HepG2 (cell line): ENCODE data around the gene CMTM4.

Experiments used
- CBX2 ChIP-seq, 2 experiments: fragments of 200-600 bp in 1 of 2; sonication (generic); formaldehyde crosslinking in 1 of 2; IDR thresholded peaks; 2 replicates each; pipeline versions ENCODE4 v1.7.0 to v1.8.1; 2018 to 2022; ENCODE audit warnings: low read depth in 2 of 2, low read length in 1 of 2, mild to moderate bottlenecking in 1 of 2, missing genetic modification reagents in 1 of 2
- SP1 ChIP-seq, 2 experiments: fragments of 450-650 bp in 1 of 2; sonication (generic) in 1 of 2; formaldehyde crosslinking in 1 of 2; IDR thresholded peaks; 2 replicates each; pipeline versions ENCODE4 v1.4.0 to v1.6.1; 2016 to 2020; ENCODE audit warnings: missing genetic modification reagents in 1 of 2
- ZNF234 ChIP-seq: sonication (generic); formaldehyde crosslinking; conservative IDR thresholded peaks from 2 replicates; pipeline ENCODE4 v1.5.1; 2020; ENCODE audit warnings: mild to moderate bottlenecking, missing genetic modification reagents

DNA sequence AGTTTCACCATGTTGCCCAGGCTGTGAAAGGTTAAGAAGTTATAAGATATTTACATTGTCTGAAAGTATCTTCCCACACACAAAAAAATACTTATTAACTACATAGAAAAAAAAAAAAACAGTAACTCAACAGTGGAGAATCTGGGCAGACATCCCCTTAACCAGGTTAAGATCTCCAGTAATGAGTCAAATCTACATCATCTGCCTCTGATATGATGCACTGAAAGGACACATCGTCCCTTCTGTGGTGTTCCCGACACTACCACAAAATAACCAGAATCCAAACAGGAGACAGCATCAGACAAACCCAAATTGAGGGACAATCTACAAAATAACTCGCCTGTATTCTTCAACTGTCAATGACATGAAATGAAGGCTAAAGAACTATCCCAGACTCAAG lies 40.0 kb downstream of the CMTM4 start:
- TF ChIP-seq SP1 (IDR thresholded peaks at IDR 0.05): no peak
- TF ChIP-seq SP1 (CRISPR knock-in tag; IDR thresholded peaks at IDR 0.05): no peak
- no peak for TF ChIP-seq CBX2 (IDR thresholded peaks at IDR 0.05; ENCODE audit: low read depth, low read length)
- TF ChIP-seq CBX2 (CRISPR knock-in tag; IDR thresholded peaks at IDR 0.05; ENCODE audit: low read depth): no peak
- no peak for TF ChIP-seq ZNF234 (CRISPR knock-in tag)
